D721Med (cell line): ENCODE measurements around the gene CGREF1.

Experiments used
- DNase-seq: peaks from one replicate; pipeline ENCODE4 v3.0.0; 2011; ENCODE audit warnings: low spot score; ENCODE audit not compliant: insufficient read length
- FAIRE-seq: peaks from 2 replicates; lab custom pipeline; 2011; peaks lifted over from hg19 to GRCh38; lab: Jason Lieb, UNC
- TF ChIP-seq, protein P1 (sequence below): IDR thresholded peaks from 2 replicates; pipeline ENCODE4 v1.5.1; 2012; ENCODE audit warnings: mild to moderate bottlenecking, control low read depth; ENCODE audit not compliant: insufficient read depth; ENCODE audit errors: missing control alignments

Gene CGREF1

DNA sequence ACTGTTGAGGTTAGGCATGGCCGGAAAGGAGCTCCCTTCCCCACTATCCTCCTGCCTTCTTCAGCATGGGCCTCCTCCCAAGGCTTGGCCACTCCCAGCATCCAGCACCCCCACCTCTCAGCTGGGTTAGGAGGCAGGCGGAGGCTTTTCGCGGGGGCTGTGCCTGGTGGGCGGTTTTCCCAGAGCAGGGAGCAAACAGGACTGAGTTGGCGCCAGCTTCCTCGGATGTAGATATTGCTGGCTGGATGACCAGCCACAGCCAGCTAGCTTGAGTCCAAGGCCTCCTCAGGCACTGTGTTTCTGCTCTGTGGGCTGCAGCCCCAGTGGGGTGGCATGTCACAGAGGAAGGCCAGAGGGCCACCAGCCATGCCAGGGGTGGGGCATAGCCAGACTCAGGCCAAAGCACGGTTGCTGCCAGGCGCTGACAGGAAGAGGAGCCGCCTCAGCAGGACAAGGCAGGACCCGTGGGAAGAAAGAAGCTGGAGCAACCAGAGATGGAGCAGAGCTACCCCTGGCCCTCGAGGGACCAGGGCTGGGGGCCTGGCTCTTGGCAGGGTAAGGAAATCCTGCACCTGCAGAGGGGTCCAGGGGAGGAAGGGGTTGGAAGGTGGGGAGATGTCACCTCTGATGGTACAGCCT is 30.0 kb upstream of the CGREF1 start, which contains the start of gene TCF23:
Gene TCF23 (plus strand): TSS at position 204 of the 639 bp plus-strand sequence. CDS start 130 bp downstream, at position 334.
- no peak for DNase-seq
- TF ChIP-seq, protein P1, sequence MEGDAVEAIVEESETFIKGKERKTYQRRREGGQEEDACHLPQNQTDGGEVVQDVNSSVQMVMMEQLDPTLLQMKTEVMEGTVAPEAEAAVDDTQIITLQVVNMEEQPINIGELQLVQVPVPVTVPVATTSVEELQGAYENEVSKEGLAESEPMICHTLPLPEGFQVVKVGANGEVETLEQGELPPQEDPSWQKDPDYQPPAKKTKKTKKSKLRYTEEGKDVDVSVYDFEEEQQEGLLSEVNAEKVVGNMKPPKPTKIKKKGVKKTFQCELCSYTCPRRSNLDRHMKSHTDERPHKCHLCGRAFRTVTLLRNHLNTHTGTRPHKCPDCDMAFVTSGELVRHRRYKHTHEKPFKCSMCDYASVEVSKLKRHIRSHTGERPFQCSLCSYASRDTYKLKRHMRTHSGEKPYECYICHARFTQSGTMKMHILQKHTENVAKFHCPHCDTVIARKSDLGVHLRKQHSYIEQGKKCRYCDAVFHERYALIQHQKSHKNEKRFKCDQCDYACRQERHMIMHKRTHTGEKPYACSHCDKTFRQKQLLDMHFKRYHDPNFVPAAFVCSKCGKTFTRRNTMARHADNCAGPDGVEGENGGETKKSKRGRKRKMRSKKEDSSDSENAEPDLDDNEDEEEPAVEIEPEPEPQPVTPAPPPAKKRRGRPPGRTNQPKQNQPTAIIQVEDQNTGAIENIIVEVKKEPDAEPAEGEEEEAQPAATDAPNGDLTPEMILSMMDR, result no peak
- FAIRE-seq, result no peak

DNA sequence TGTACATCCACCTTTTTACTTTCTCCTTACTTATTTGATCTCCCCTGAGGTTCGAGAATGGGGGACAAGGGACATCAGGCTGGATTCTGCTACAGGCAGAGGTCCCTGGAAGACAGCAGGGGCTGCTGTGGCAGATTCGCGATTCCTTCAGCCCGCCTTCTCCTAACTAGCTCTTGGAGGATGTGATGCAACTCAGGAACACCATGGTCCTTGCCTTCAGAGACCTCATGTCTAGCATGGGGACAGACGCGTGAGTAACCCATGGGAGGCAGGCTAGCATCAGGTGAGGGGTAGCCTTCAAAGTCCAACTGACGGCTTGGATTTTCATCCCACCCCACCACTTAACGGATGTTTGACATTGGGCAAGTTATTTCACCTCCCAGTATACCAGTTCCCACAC is 29.0 kb upstream of the CGREF1 start:
- DNase-seq, result no peak
- TF ChIP-seq, protein P1, result no peak
- FAIRE-seq, result no peak

DNA sequence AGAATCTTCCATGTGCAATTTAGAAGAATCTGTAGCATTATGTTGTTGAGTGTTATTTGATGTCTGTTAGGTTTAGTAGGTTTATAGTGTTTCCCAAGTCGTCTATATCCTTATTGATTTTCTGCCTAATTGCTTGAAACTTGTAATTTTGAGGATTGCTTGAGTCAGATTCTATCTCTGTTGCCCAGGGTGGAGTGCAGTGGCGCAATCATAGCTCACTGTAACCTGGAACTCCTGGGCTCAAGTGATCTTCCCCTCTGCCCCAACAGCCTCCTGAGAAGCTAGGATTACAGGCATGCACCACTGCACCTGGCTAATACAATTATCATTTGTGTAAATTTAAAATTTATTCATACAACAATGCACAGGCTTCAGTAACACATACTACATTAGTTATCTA is 26.8 kb upstream of the CGREF1 start:
- TF ChIP-seq, protein P1, result no peak
- DNase-seq, result no peak
- no peak for FAIRE-seq

DNA sequence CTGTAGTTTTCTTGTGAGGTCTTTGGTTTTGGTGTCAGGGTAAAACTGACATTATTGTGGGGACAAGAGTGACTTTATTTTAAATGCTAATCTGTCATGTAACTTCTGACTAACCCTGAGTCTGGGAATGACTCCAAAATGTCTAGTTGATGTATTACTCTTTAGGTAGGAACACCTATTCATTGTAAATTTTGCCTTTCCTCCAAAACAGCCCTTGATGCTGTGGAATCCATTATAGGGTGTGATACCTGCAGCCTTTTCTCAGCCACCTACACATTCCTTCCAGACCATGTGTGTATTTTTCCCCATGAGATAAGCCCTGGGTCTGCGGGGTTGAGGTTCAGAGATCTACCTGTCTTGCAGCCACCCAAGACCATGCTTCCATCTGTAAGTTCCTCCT is 24.4 kb upstream of the CGREF1 start:
- TF ChIP-seq, protein P1, result no peak
- FAIRE-seq, result no peak
- no peak for DNase-seq

DNA sequence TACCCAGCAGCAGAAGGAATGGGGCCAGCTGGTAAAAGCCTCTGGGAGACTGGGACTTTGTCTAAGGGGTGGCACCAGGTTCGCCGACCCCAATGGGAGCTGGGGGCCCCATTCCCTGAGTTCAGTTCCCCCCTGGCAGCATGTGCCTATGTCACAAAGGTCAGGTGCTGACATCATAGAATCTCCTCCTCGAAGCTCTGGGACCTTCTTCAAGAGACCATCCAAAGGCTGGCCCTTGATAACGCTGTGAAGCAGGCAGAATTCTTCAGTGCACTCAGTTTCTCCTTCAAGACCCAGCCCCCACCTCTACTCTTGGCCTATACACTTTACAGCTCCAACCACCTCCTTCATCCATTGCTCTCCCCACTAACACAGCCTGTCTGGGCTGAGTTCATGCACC is 20.4 kb upstream of the CGREF1 start, which contains the start of gene PRR30:
Gene PRR30 (minus strand): TSS at position 101 of the 400 bp plus-strand sequence. CDS start 1,081 bp downstream, outside the sequence.
- FAIRE-seq, result no peak
- no peak for DNase-seq
- TF ChIP-seq, protein P1, result no peak

DNA sequence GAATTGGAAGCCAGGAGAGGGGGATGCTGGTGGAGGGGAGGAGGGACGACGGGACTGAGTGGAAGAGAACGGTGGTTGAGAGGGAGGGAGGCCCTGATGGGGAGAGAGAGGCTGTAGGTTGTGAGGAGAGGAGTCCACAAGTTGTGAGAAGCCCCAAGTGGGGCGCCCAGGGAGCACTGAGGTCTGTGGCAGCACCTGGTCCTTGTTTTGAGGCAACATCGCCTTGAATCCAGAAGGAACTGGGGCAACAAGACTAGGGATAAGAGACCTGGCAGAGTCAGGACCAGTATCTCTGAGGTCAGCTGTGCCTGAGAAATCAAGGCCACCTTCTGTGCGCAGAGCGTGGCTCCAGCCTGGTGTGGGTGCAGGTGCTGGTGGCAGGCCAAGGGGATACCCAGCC is 19.2 kb upstream of the CGREF1 start:
- FAIRE-seq, result no peak
- DNase-seq, result no peak
- TF ChIP-seq, protein P1, result no peak

DNA sequence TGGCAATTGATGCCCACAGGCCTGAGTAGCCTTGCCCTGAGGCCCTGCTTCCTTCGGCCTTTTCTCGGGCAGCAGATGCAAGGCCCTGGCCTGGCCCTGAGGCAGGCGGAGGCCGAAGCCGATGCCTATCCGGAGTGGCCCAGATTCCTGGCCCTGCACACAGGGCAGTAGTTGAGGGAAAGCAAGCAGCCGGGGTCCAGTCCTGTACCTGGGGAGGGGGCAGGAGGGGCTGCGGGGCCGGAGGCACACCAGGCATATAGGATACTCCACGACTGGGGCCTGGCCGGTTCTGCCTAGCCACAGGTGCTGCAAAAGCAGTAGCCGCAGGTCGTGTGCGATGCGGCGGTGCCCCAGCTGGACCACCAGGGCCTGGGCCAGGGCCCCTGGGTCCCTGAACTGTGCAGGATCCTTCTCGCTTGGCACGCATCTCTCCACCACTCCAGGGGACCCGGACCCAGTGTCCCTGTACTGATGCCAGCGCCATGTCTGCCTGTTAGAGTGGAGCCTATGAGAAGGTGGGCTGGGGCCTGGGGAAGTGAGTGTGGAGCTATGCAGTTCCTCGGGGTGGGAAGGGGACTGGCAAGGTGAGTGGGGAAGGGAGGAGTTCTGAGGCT is 18.5 kb upstream of the CGREF1 start:
- DNase-seq, result no peak
- FAIRE-seq, result no peak
- TF ChIP-seq, protein P1, result no peak
